ENCODE data around the gene NPIPA5. TPM values are rescaled to one million over a fixed set of nuclear protein-coding genes. Genes with fewer than 3 reads are reported as not detected.
"Not testable (repeated sequence)": the region's sequence is repeated elsewhere in the genome, so short reads cannot be mapped to it uniquely, and the experiment has no call there.

NPIPA5 gene
- total and polyA plus RNA-seq, 2 of the 13 experiments (the other 11 are each of a cell fraction or from before 2014, with no cell fraction given): 9.7 to 21.5 TPM

DNA sequence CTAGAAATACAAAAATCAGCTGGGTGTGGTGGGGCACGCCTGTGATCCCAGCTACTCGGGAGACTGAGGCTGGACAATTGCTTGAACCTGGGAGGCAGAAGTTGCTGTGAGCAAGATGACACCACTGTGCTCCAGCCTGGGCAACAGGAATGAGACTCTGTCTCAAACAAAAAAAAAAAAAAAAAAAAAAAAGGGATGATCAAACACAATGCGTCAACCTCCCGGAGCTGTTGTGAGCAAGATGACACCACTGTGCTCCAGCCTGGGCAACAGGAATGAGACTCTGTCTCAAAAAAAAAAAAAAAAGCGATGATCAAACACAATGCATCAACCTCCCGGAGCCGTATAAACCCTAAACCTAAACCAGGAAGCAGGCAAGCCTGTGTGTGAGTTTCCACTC is 20.6 kb downstream of the NPIPA5 start:
- H3K79me2 ChIP-seq (ENCODE audit: insufficient read depth, low read length); H3K4me1 ChIP-seq (ENCODE audit: insufficient read depth, low read length); H3K4me3 ChIP-seq (replicated peaks in 1 of 3; ENCODE audit: insufficient read depth in 1 of 3, low read depth in 2 of 3, low read length in 3 of 3); CTCF ChIA-PET (ENCODE audit: low intra/inter-chr PET ratio, low total read pairs); H3K27ac ChIP-seq (ENCODE audit: extremely low read length, insufficient read depth, low read length); H4K20me1 ChIP-seq (ENCODE audit: insufficient read depth, low read length); POLR2A ChIA-PET; H3K27me3 ChIP-seq (ENCODE audit: control insufficient read depth in 1 of 2, insufficient read depth in 2 of 2, low read length in 2 of 2); H2AFZ ChIP-seq (ENCODE audit: low read length); H3K4me2 ChIP-seq (ENCODE audit: low read depth, low read length); intact Hi-C loops (cut with micrococcal nuclease; ENCODE audit: unreplicated experiment); in situ Hi-C loops (cut with HindIII; ENCODE audit: extremely low pct_ligation_motif_present, low pct_unique_long_range_greater_than_20kb); FAIRE-seq; H3K9me3 ChIP-seq (ENCODE audit: low read length); BruUV-seq (replicated peaks); DNase-seq (ENCODE audit: low spot score); H3K36me3 ChIP-seq (replicated peaks in 1 of 2; ENCODE audit: control insufficient read depth in 1 of 2, insufficient read depth in 2 of 2, low read length in 2 of 2); H3K9ac ChIP-seq (ENCODE audit: insufficient read depth, low read depth, low read length): not testable (repeated sequence)
- peak; percentile 35; the same call in 1 of the 3 replicates for ATAC-seq
- 4% methylated on average over 5 of the region's 7 CpGs for WGBS (ENCODE audit: low lambda C conversion rate)

DNA sequence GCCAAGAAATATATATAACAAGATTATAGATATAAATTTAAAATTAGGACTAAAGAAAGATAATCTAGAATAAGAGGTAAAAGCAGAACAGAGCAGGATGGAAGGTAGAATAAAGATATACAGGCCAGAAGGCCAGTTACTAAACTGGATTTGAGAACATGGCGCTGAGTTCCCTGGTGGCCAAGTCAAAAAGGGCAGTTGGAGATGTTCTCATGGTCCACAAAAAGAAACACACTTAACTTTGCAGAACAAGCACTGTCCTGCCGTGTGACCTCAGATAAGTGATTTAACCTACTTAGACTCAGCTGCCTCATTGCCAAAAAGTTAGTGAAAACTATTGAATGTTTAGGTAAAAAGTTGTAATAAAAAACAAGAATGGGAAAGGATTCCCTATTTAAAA is 23.2 kb downstream of the NPIPA5 start:
- H3K36me3 ChIP-seq (replicated peaks in 1 of 2; ENCODE audit: control insufficient read depth in 1 of 2, insufficient read depth in 2 of 2, low read length in 2 of 2); DNase-seq (ENCODE audit: low spot score); ATAC-seq; H3K9me3 ChIP-seq (ENCODE audit: low read length); H3K27me3 ChIP-seq (ENCODE audit: control insufficient read depth in 1 of 2, insufficient read depth in 2 of 2, low read length in 2 of 2); FAIRE-seq; H3K79me2 ChIP-seq (ENCODE audit: insufficient read depth, low read length); H3K27ac ChIP-seq (ENCODE audit: extremely low read length, insufficient read depth, low read length); intact Hi-C loops (cut with micrococcal nuclease; ENCODE audit: unreplicated experiment); H3K4me3 ChIP-seq (replicated peaks in 1 of 3; ENCODE audit: insufficient read depth in 1 of 3, low read depth in 2 of 3, low read length in 3 of 3); in situ Hi-C loops (cut with HindIII; ENCODE audit: extremely low pct_ligation_motif_present, low pct_unique_long_range_greater_than_20kb); BruUV-seq (replicated peaks); H2AFZ ChIP-seq (ENCODE audit: low read length); CTCF ChIA-PET (ENCODE audit: low intra/inter-chr PET ratio, low total read pairs); H3K9ac ChIP-seq (ENCODE audit: insufficient read depth, low read depth, low read length); POLR2A ChIA-PET; H4K20me1 ChIP-seq (ENCODE audit: insufficient read depth, low read length); H3K4me2 ChIP-seq (ENCODE audit: low read depth, low read length); H3K4me1 ChIP-seq (ENCODE audit: insufficient read depth, low read length): not testable (repeated sequence)
- WGBS (ENCODE audit: low lambda C conversion rate): no CpG with 5 or more reads among the region's 2 CpGs

DNA sequence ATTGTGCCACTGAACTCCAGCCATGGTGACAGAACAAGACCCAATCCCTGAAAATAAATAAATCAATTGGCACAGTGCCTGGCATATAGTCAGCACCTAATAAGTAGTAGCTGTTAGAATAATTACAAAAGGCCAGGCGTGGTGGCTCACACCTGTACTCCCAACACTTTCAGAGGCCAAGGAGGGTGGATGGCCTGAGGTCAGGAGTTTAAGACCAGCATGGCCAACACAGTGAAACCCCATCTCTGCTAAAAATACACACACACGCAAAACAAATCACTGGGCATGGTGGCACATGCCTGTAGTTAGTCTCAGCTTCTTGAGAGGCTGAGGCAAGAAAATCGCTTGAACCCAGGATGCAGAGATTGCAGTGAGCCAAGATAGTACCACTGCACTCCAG is 25.2 kb downstream of the NPIPA5 start:
- H3K9ac ChIP-seq (ENCODE audit: insufficient read depth, low read depth, low read length); DNase-seq (ENCODE audit: low spot score); FAIRE-seq; H3K9me3 ChIP-seq (ENCODE audit: low read length); ATAC-seq; CTCF ChIA-PET (ENCODE audit: low intra/inter-chr PET ratio, low total read pairs); H2AFZ ChIP-seq (ENCODE audit: low read length); in situ Hi-C loops (cut with HindIII; ENCODE audit: extremely low pct_ligation_motif_present, low pct_unique_long_range_greater_than_20kb); H3K27ac ChIP-seq (ENCODE audit: extremely low read length, insufficient read depth, low read length); POLR2A ChIA-PET; H3K27me3 ChIP-seq (ENCODE audit: control insufficient read depth in 1 of 2, insufficient read depth in 2 of 2, low read length in 2 of 2); H3K4me2 ChIP-seq (ENCODE audit: low read depth, low read length); H3K79me2 ChIP-seq (ENCODE audit: insufficient read depth, low read length); BruUV-seq (replicated peaks); H3K4me3 ChIP-seq (replicated peaks in 1 of 3; ENCODE audit: insufficient read depth in 1 of 3, low read depth in 2 of 3, low read length in 3 of 3); intact Hi-C loops (cut with micrococcal nuclease; ENCODE audit: unreplicated experiment); H4K20me1 ChIP-seq (ENCODE audit: insufficient read depth, low read length); H3K4me1 ChIP-seq (ENCODE audit: insufficient read depth, low read length); H3K36me3 ChIP-seq (replicated peaks in 1 of 2; ENCODE audit: control insufficient read depth in 1 of 2, insufficient read depth in 2 of 2, low read length in 2 of 2): not testable (repeated sequence)
- WGBS (ENCODE audit: low lambda C conversion rate): 34% methylated on average over 2 of the region's 3 CpGs

DNA sequence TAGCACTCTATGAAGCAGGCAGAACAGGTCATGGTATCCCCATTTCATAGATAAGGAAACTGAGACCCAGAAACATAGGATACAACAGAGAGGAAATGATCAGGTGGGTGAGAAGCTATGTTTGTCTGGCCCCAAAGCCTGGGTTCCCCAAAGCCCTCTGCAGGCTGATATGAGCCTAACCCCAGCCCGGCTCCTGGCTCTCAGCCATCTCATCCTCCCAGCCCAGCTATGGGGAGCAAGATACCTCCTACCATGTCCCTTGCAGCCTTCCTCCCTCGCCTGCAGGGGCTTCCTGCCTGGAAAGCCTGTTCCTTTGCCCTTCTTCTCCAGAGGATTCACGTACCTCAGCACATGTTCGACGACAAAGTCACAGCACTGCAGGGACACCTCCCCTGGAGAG is 26.3 kb downstream of the NPIPA5 start:
- FAIRE-seq; BruUV-seq (replicated peaks); POLR2A ChIA-PET; H3K4me1 ChIP-seq (ENCODE audit: insufficient read depth, low read length); H3K27me3 ChIP-seq (ENCODE audit: control insufficient read depth in 1 of 2, insufficient read depth in 2 of 2, low read length in 2 of 2); H3K9me3 ChIP-seq (ENCODE audit: low read length); intact Hi-C loops (cut with micrococcal nuclease; ENCODE audit: unreplicated experiment); H3K27ac ChIP-seq (ENCODE audit: extremely low read length, insufficient read depth, low read length); CTCF ChIA-PET (ENCODE audit: low intra/inter-chr PET ratio, low total read pairs); in situ Hi-C loops (cut with HindIII; ENCODE audit: extremely low pct_ligation_motif_present, low pct_unique_long_range_greater_than_20kb); H3K4me3 ChIP-seq (replicated peaks in 1 of 3; ENCODE audit: insufficient read depth in 1 of 3, low read depth in 2 of 3, low read length in 3 of 3); H4K20me1 ChIP-seq (ENCODE audit: insufficient read depth, low read length); H2AFZ ChIP-seq (ENCODE audit: low read length); H3K9ac ChIP-seq (ENCODE audit: insufficient read depth, low read depth, low read length); H3K4me2 ChIP-seq (ENCODE audit: low read depth, low read length); H3K79me2 ChIP-seq (ENCODE audit: insufficient read depth, low read length); DNase-seq (ENCODE audit: low spot score); H3K36me3 ChIP-seq (replicated peaks in 1 of 2; ENCODE audit: control insufficient read depth in 1 of 2, insufficient read depth in 2 of 2, low read length in 2 of 2): not testable (repeated sequence)
- no CpG with 5 or more reads among the region's 5 CpGs for WGBS (ENCODE audit: low lambda C conversion rate)
- ATAC-seq: peak; percentile 75

Data from HepG2 (cell line).